Measurements from ENCODE around the gene MYO1B. TPM values are rescaled to one million over a fixed set of nuclear protein-coding genes. Genes with fewer than 3 reads are reported as not detected.

Gene MYO1B
- total RNA-seq, 1 donor from 2014 or later: 195 TPM

DNA sequence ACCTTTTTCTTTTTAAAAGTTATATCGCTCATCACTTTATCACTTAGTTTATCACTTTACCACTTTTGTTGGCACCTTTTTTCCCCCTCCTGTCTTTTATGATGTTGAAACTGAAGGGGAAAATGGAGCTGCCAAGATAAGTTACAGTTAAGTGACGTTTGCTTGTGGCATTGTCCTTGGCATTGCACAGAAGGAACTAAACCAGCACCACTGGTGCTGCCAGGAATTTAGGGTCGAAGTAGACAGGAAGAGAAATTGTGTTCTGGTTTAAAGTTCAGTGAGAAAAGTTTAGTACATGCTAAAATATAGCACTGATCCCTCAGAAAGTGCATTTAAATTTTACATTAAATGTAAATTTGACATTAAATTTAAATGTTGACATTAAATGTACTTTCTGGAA is 49.9 kb downstream of the MYO1B start:
- DNase-seq (ENCODE audit: low spot score) (no peak), ATAC-seq (peak; percentile 78)

DNA sequence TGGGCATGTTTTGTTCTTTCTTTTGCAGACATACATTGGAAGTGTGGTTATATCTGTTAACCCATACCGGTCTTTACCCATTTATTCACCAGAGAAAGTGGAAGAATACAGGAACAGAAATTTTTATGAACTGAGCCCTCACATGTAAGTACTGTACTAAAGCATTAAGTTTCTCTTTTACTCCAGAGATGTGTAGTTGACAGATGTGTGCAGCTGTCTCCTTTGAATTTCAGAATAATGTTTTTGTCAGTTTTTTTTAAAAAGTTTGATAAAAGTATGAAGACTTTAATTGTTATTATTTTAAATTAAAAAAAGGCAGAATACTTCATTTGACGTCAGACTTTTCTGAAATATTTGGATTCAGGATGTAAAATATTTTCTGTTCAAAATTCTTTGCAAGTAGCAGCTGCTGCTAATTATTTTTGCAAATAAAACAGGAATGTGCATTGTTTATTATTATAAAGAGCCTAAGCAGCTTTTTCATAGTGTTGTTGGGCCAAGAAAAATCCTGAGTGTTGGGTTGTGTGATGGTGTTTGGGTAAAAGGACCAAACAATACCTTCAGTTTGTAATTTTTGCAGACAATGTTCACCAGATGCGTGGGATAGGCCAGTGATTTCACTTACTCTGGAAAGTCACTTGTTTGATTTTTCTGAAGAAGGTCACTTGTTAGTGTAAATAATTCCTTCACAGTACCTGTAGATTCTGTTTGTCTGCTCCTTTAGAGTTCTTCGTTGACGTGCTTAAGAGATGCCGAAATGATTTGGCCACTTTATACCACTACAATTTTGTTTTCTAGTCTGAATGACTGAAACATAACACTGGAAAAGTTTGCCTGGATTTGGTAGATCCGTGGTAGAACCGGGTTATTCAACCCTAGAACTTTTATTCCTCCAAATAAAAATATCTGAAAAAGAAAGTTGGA is 51.1 kb downstream of the MYO1B start:
- ATAC-seq: no peak
- no peak for DNase-seq (ENCODE audit: low spot score)

GRCh38 chr2:191297033-191297432 is 51.8 kb downstream of the MYO1B start:
- DNase-seq (ENCODE audit: low spot score) (no peak), ATAC-seq (no peak)

- DNase-seq (ENCODE audit: low spot score): no peak
- ATAC-seq: no peak
Measured at GRCh38 chr2:191298306-191298705, 53.1 kb downstream of the MYO1B start.

- ATAC-seq: no peak
- DNase-seq (ENCODE audit: low spot score): no peak
Measured at GRCh38 chr2:191299010-191299409, 53.8 kb downstream of the MYO1B start.

DNA sequence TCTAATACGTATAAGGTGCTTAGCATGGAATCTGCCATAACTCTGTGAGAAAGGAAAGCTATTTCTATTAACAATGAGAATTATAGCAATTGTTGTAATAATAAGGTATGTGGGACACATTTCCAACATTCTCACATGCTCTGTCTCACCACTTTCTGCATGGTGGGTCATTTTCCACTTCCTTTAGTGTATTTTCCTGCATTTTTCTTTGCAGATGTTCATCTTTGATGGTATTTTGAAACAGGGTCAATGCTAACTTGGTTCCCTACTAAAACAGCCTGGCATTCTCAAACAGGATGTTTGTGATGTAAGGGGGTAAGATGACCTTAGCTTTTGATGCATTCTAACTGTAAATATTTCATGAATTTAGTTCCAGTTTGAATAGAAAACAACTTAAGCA is 54.7 kb downstream of the MYO1B start:
- ATAC-seq (no peak), DNase-seq (ENCODE audit: low spot score) (no peak)

DNA sequence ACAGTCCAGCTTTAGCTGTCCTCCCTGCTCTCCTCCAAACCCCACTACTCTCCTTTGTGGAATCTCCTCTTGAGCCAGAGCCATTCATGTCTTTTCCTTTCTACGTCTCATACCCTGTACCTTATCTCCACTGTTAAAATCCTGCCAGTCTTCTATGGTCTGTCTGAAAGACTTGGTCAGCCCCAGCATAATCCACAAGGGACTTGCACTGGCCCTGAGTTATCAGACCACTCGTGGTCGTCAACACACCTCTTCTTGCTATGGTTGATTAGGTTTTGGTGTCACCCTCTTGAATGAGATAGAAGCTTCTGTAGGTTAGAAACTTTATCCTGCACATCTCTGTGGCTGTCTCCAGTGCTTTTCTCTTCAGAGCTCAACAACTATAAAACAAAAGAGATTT is 56.8 kb downstream of the MYO1B start:
- ATAC-seq: no peak
- no peak for DNase-seq (ENCODE audit: low spot score)

DNA sequence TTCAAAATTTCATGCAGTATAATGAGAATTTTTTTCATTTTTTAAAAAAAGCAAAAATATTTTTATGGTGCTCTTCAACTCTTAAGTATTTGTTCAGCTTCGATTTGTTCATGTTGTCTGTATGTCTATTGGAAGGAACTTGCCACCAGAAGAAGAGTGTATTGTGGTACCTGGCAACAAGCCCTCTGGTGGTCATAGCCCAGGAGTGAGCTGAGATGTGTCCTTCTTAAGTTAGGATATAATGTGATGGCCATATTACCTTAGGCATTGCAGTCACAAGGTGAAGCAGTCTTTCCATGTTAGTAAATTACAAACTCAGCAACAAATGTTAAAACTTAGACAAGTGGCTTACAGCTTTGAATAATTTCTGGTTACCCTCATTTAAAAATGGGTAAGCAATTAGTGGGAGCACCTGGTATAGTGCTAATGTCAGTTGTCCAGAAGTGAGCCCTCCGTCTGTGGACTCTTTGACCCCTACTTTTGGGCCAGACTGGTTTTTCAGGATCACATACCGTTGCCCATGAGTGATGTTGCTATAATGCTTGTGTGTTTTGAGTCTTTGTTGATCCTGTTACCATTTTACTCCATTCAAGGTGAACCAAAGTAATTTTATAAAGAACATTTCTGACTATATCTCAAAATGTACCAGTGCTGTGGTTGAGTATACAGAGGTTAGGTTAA is 57.4 kb downstream of the MYO1B start:
- no peak for DNase-seq (ENCODE audit: low spot score)
- ATAC-seq: peak; percentile 6

DNA sequence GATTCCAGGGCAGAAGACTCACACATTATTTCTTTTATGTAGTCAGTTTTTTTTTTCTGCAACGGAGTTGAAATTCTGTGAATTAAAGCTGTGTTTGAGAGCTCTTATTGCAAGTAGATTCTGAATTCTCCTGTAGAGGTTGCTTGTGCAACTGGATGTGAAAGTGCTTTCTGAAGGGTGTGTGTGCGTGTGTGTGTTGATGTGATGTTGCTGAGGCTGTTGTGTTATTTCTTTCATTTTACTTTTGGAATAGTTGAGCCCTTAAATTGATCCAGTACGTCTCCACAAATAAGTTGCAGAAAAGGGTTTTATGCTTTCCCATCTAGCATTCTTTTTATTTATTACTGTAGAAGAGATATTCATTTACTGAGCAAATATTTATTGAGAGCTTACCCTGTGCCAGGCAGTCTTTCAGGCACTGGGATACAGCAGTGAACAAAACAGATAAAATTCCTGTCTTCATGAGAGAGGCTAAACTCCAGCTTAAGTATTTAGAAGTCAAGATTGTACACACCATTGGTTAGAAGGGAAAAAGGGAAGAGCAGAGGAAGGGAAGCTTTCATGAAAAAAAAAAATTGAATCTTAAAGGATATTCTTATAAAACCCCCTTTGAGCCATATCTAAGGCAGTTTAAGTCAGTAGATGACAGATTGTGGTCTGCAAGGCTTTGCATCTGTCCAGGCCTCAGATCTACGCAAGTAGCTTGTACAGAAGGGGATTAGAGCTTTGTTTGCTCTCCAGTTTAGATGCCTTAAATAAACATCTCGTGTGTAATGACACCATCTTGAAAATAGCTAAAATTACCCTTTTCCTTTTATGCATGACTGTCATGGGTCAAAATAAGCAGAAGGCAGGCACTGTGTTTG is 58.2 kb downstream of the MYO1B start:
- peak; percentile 68 for ATAC-seq
- no peak for DNase-seq (ENCODE audit: low spot score)

- no peak for DNase-seq (ENCODE audit: low spot score)
- peak; percentile 44 for ATAC-seq
Measured at GRCh38 chr2:191304939-191305875, 60.0 kb downstream of the MYO1B start.

GRCh38 chr2:191308026-191308425 is 62.8 kb downstream of the MYO1B start:
- ATAC-seq: no peak
- no peak for DNase-seq (ENCODE audit: low spot score)

- DNase-seq (ENCODE audit: low spot score) (no peak), ATAC-seq (no peak)
Measured at GRCh38 chr2:191311156-191311555, 66.0 kb downstream of the MYO1B start.

- DNase-seq (ENCODE audit: low spot score) (no peak), ATAC-seq (peak; percentile 49)
Measured at GRCh38 chr2:191311627-191312026, 66.4 kb downstream of the MYO1B start.

- DNase-seq (ENCODE audit: low spot score) (no peak), ATAC-seq (no peak)
Measured at GRCh38 chr2:191312163-191312562, 67.0 kb downstream of the MYO1B start.

DNA sequence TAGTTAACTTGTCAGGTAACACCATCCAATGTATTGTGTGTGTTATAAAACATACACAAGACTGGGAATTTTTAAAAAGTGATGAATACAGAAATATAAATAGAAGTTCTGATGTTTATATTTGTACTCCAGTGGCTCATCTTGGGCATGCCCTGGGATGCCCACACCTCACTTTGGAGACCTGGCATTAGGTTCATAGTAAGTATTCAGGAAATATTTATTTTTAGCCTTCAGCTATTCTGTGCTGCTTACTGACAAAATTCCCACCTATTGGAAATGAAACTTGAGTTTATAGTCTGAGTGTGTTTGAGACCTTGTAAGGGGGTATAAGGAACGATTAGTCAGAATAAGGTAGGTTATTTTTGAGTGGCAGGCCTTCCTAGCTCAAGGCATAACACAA is 67.5 kb downstream of the MYO1B start:
- no peak for ATAC-seq
- DNase-seq (ENCODE audit: low spot score): no peak

GRCh38 chr2:191314697-191315364 is 69.6 kb downstream of the MYO1B start:
- ATAC-seq (no peak), DNase-seq (ENCODE audit: low spot score) (no peak)

DNA sequence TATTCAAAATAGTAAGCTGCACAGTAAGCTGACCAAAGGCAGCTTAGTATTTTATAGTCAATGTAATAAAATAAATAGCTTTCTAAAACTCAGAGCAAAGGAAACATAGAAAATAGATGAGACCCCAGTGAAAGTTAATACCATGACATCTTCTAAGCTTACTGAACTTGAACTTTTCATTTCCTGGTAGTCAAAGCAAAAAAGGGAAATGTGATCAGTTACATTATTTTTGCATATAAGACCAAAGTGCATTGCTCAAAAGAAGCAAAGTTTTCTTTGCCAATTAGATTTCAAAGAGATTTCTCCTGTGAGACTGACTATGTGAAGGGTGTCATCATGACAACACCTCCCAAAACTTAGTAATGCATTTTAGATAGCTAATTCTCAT is 70.2 kb downstream of the MYO1B start:
- no peak for DNase-seq (ENCODE audit: low spot score)

DNA sequence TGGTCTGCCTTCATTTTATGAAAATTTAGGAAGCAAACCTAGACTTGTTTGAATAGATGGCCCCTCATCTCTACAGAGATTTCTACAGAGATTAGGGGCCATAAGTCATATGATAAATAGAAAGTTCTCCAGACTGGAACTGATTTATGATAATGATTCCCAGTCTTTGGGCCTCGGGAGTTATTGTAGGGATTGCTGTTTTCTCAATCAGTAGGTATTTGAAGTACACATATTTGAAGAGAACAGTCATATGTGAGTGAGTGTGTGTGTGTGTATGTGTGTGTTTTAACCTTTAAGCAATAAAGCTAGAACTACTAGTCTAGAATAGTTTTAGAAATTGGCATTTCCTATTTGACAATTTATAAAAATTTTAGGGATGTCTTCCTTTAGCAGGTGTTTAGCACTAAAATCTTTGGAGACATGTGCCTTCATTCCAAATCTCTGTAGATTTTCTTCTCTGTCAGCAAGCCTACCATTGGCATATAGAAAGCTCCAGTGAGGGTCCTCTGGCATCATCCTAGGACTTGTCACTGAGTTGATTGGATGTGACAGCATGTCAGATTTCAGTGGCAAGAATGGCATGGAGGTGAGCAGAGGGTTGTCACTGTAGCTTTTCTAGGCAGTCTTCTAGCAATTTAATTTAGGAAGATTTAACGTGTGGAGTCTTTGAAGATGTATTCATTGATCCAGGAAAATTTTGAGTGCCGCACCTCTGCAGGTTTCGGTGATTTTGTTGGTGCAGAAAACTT is 71.2 kb downstream of the MYO1B start:
- no peak for DNase-seq (ENCODE audit: low spot score)
- no peak for ATAC-seq

More for the DNA sequence above, 70.2 kb downstream of the MYO1B start:
- no peak for ATAC-seq
